HG03139 (cell line): ENCODE measurements around the gene FAM43B.

Experiments
- ATAC-seq: cut with Tn5 transposase; IDR thresholded peaks from one replicate; pipeline ENCODE4 v1.9.1; 2021; ENCODE audit not compliant: unreplicated experiment

The FAM43B gene

DNA sequence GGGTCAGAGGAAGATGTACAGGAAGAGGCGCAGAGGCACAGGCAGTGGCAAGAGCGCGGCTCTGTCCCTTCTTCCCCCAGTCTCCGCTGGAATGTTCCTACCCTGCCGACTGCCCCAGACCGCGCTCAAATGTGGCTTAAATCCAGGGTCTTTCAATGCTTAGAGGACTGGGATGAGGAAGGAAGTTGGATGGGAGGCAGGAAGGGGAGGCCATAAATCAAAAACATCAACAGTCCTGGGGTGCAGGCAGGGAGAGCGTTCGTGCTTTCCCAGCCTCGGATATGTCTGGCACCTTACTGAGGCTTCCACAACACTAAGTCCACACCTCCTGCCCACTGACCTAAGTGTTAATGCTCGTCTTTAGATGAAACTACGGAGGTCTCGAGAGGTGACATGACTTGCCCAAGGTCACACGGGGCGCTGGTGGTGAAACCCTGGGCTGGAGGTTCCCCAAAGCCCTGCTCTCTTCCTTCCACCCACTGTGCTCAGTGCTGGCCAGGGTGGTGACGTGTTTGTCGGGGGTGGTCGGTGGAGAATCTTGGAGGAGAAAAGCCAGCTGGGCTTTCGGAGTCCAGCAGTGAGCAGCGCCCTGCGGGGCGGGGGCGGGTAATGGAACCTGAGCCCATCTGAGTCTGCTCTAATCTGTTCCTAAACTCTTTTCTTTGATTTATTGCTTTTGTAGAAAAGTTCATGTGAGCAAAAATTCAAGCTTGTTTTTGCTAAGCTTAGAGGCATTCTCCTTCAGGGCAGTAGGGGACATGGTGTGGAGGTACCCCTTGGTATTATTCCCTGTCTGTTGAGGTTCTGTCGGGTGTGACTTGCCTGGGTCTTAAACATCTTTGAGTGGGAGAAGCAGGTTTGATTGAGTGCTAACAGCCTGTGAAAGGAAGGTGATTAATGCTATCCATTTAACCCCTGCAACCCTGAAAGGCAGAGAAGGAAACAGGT lies 37.2 kb downstream of the FAM43B start:
- no peak for ATAC-seq

DNA sequence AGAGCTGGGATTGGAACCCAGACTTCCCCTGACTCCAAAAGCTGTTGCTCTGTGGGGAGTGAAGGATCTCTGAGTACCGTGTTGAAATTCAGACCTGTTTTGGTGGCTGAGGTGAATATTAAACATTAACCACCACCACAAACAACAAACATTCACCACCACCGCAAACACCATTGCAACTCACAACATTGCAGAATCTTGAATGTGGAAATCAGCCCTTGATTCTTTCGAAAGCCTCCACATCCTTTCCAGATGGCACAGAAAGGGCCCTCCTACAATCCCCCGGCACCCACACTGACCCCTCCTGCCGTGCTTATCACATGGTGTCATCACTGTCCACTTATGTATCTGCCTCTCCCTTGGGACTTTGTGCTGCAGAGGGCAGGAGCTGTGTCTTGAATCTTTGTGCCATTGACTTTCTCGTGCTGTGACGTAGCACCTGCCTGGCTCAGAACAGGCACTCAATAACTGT lies 38.0 kb downstream of the FAM43B start:
- no peak for ATAC-seq

- ATAC-seq: no peak
Observed at GRCh38 chr1:20593756-20594155, 41.4 kb downstream of the FAM43B start.

DNA sequence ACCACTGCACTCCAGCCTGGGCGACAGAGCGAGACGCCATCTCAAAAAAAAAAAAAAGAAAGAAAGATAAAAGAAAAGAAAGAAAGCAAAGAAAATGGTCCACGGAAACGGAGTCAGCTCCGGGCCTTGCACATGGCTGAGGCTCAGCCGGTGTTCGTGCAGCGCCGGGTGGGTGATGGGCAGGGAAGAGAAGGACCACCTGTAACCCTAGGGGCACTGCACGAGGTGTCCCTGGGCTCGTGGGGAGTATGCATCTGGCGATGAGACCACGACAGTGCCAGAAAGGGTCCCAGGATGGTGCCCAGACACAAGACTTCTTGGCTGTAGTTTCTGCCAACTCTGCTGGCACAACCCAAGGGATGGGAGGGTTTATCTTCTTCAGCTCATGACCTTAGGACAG lies 42.4 kb downstream of the FAM43B start:
- ATAC-seq: no peak

DNA sequence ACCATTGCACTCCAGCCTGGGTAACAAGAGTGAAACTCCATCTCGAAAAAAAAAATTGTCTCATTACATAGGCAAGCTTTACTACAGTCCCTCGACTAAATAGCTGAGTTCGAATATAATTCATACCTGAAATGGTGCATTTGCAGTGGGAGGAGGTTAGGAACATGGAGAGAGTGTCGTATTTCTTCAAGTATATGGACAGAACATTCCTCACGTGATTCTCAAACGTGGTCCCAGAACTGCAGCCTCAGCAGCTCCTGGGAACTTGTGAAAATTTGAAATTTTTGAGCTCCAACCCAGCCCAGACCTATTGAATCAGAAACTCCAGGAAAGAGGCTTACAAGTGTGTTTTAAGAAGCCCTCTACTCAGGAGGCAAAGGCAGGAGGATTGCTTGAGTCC lies 43.7 kb downstream of the FAM43B start:
- no peak for ATAC-seq

DNA sequence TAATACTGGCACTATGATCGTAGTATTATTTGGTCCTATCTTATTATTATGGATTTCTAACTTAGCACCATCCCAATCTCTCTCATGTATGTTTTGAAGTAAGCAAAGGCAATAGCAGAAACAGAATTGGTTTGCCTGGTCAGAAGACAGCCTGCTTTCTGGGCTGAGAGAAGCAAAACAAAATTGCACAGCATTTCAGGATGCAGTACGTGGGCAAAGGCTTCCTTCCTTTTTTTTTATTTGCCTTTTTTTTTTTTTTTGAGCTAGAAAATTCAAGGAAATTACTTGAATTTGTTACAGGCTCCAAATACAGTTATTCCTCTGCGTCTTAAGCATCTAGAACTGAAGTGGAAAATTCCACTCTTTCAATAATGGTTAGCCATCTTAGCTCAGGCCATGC lies 45.3 kb downstream of the FAM43B start:
- no peak for ATAC-seq

- ATAC-seq: no peak
Observed at GRCh38 chr1:20600156-20600555, 47.8 kb downstream of the FAM43B start.

GRCh38 chr1:20601129-20601825 lies 48.9 kb downstream of the FAM43B start:
- ATAC-seq: no peak

DNA sequence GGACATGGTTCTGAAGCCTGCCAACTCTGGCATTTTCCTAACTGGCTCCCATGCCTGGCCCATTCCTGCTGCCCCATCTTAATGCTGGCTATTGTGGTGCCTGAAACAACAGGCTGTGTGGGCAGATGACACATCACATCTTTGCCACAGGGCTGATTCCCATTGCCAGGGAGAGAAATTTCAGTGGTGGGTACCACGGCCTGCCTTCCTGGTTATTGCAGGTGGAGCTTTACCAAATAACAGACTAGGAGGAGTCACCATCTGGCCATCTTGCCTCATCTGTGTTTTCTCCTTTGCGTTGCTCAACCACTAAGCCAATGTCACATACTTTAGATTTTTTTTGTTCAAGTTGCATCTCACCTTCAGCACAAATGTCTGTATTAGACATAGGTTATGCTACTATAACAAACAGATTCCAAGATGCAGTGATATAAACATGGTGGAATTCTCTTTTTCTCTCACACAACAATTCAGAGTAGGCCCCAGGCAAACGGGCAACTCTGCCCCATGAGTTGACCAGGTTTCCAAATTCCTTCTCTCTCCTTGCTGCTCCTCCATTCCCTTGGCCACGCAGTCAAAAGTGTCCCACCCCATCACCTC lies 50.6 kb downstream of the FAM43B start:
- no peak for ATAC-seq

DNA sequence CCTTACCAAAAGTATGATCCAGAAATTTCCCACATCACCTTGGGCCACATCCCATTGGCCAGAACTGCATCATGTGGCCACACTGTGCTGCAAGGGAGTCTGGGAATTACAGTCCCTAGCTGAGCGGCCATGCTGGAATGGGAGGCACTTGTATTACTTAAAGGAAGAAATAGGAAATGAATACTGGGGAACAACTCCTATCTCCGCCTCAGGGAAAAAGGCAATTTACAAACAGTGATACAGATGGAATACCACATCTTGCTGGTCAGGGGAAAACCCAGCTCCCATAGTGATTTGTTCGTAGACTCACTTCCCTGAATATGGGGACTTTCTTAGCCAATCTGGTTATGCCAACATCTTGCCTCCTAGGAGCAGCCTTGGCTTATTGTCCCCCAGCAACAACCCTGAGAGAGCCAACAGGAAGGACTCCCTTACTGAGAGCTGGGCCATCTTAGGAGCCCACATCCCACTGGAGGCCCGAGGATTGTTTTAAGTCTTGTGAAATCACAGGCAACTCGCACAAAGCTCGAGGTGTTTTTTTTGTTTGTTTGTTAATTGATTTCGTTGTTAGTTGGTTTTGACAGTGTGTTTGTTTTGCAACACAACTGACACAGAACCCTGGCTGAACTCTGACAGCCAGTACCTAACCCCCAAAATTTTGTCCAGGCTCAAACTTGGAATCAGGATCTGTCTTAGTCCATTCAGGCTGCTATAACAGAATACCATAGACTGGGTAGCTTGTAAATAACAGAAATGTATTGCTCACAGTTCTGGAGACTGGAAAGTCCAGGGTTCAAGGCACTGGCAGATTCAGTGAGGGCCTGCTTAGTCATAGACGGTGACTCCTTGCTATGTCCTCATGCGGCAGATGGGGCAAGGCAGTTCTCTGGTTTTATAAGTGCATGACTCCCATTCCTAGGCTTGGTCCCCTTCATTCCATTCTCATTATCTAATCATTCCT lies 51.4 kb downstream of the FAM43B start:
- no peak for ATAC-seq
